ENCODE data around the gene FXYD1.

DNA sequence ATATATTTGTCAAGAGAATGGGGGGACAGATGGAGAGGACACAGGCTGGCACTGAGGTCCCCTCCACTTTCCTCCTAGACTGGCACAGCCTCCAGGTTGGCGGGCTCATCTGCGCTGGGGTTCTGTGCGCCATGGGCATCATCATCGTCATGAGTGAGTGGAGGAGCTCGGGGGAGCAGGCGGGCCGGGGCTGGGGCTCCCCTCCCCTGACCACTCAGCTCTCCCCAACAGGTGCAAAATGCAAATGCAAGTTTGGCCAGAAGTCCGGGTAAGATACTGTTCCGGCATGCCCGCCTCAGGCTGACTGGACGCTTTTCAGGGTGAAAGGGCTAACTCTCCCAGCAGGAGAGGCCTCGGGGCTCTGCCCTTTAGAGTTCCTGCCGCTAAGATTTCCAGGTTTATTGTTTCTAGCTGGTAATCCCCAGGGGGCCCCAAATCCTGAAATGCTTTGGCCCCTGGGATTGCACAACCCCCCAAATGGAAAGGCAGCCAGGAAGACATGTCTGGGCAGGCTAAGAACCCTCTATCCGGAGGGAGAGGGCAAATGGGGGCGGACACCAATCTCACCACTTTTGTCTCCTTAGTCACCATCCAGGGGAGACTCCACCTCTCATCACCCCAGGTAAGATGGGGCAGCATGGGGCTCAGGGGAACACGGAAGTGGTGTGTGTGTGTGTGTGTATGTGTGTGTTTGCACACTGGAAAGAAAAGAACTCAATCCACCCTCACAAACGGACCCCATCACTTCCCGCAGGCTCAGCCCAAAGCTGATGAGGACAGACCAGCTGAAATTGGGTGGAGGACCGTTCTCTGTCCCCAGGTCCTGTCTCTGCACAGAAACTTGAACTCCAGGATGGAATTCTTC, 15.7 kb upstream of the FXYD1 start:
- TF ChIP-seq POLR2AphosphoS5 (IDR thresholded peaks at IDR 0.05) (no peak), POLR2A (IDR thresholded peaks at IDR 0.05; ENCODE audit: low read depth) (no peak)

Data from esophagus muscularis mucosa (tissue), 2 donors.